Stimulated activated CD4-positive, alpha-beta T cell treated with anti-CD3 and anti-CD28 coated beads, TNF-alpha, amount 100 ng/mL, for 4 hours (primary cell): Measurements from ENCODE around the gene DHX29.
"Not testable (repeated sequence)": the region's sequence is repeated elsewhere in the genome, so short reads cannot be mapped to it uniquely, and the experiment has no call there.

Experiments
- DNase-seq, 3 experiments: peaks; one replicate each; pipeline ENCODE4 v3.0.0-alpha.2; 2020; ENCODE audit warnings: low read depth in 3 of 3

DHX29 gene, protein sequence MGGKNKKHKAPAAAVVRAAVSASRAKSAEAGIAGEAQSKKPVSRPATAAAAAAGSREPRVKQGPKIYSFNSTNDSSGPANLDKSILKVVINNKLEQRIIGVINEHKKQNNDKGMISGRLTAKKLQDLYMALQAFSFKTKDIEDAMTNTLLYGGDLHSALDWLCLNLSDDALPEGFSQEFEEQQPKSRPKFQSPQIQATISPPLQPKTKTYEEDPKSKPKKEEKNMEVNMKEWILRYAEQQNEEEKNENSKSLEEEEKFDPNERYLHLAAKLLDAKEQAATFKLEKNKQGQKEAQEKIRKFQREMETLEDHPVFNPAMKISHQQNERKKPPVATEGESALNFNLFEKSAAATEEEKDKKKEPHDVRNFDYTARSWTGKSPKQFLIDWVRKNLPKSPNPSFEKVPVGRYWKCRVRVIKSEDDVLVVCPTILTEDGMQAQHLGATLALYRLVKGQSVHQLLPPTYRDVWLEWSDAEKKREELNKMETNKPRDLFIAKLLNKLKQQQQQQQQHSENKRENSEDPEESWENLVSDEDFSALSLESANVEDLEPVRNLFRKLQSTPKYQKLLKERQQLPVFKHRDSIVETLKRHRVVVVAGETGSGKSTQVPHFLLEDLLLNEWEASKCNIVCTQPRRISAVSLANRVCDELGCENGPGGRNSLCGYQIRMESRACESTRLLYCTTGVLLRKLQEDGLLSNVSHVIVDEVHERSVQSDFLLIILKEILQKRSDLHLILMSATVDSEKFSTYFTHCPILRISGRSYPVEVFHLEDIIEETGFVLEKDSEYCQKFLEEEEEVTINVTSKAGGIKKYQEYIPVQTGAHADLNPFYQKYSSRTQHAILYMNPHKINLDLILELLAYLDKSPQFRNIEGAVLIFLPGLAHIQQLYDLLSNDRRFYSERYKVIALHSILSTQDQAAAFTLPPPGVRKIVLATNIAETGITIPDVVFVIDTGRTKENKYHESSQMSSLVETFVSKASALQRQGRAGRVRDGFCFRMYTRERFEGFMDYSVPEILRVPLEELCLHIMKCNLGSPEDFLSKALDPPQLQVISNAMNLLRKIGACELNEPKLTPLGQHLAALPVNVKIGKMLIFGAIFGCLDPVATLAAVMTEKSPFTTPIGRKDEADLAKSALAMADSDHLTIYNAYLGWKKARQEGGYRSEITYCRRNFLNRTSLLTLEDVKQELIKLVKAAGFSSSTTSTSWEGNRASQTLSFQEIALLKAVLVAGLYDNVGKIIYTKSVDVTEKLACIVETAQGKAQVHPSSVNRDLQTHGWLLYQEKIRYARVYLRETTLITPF (N-terminal part only)

DNA sequence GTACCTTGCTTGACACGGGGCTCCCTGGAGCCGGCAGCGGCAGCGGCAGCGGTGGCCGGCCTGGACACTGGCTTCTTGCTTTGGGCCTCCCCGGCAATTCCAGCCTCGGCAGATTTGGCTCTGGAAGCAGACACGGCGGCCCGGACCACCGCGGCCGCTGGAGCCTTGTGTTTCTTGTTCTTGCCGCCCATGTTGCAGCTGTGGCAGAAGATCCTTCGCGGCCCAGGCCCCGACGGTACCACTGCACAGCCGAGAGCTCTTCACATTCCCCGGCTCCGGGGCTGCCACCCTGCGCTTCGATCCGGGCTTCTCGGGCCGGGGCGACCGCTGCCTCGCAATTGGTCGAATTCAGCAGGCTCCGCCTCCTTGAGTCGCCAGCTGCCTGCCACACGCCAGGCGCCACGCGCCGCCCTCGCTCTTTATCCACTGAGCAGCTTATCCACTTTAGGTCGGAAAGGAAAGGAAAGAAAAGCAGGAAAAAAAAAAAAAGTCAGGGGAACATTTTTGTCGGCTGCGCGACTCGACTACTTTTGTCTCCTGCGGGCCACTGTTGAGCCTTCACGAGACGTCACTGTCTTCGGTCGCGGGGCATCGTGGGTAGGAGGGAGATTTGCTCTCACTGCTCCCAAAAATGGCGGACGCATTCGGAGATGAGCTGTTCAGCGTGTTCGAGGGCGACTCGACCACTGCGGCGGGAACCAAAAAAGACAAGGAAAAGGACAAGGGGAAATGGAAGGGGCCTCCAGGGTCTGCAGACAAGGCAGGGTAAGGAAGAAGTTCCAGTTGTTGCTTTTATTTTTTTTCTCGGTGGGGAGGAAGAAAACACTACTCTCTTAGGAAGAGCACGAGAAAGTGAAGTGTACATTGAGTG, at the start of gene DHX29, which contains the start of gene MTREX:
DHX29 (minus strand) TSS at position 312 of the 871 bp plus-strand sequence; CDS start at position 191, 121 bp downstream.
MTREX (plus strand) TSS at position 607 of the 871 bp plus-strand sequence; CDS start at position 632, 25 bp downstream.
- DNase-seq: peak; percentile 76 to 77 (median 76)

DNA sequence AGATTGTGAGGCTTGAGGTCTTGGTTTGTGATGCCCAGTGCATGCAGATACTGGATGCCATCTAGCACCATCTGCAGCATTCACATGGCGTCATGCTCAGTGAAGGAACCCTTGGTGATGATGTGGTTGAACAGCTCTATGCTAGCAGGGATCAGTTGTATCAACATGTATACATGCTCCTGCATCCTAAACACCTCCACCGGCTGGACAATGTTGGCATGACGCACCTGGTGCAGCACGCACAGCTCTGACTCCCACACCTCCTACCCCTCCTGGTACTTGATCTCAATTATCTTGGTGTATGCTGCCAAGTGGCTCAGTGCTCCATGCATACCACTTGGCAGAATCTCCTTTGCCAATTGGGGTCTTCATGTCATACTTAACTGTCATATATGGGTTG, 49.4 kb upstream of the DHX29 start:
- no peak for DNase-seq

DNA sequence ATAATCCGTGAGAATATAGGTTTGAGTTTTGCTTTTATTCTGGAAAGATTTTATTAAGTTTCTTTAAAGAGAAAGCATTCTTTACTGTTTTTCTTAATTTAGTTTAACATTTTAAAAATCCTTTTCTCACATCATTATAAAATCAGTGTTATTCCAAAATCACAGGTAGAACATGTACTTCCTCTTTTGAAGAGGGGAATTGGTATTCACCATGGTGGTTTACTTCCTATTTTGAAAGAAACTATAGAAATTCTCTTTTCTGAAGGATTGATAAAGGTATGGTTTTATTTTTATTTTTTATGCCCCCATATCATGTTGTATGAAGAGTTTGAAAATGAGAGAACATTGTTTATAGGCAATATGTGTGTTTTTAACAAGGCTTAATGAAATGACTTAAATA, 43.3 kb upstream of the DHX29 start:
- DNase-seq: no peak

DNA sequence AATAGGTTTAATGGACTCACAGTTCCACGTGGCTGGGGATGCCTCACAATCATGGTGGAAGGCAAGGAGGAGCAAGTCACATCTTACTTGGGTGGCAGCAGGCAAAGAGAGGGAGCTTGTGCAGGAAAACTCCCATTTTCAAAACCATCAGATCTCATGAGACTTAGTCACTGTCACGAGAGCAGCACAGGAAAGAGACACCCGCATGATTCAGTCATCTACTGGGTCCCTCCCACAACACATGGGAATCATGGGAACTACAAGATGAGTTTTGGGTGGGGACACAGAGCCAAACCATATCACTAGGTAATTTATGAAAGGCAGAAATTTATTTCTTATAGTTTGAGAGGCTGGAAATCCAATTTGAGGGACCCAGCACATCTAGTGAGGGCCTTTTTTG, 40.3 kb upstream of the DHX29 start:
- no peak for DNase-seq

DNA sequence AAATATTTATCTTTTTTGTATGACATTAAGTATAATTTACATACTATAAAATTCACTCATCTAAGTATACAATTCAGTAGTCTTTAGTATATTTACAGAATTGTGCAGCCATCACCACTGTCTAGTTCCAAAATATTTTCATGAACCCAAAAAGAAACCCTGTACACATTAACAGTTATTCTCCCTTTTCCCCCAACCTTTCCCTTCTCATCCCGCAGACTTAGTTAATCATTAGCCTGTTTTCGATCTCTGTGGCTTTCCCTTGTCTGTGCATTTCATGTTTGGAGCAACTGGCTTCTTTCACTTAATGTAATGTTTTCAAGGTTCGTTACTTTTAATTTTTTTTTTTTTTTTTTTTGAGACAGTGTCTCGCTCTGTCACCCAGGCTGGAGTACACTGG, 37.8 kb upstream of the DHX29 start:
- no peak for DNase-seq

DNA sequence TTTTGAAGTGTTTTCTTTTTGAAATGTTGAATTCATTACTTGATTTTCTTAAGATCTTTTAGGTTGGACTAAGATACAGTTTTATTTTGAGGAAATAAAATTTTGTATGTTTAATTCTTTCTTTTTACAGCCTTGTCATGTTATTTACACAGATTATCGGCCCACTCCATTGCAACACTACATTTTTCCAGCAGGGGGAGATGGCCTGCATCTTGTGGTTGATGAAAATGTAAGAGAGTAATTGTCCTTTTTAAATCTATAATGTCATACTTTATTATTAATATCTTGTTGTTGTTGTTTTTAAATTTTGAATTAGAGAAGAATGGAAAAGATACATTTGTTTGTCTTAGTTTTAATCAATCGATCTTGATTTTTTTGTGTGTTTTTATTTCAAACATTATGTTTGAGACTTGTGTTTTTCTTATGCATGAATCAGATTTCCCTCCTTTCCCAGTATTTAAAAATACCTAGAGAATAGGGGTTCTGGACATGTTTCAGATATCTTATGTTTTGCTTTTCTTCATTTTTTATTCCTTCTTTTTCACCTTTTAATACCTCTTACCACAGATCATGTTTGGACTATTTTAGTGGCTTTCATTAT, 37.0 kb upstream of the DHX29 start:
- DNase-seq: peak; percentile 20 to 37 (median 30)

DNA sequence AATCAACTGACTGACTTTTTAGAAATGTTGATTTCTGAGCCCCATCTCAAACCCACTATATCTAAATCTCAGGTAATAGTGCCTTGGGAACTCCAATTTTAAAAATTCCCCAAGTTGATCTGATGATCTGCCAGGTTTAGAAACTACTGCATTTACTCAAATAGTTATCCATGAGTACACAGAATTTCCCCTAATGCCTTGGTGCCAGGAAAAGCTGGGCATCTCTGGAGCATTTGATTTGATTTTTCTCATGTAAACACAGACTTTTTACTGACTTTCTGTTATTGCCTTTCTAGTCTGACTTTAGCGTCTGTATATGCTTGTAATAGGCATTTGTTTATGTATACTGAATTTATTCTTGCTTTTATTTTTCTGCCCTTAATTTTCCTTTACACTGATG, 36.1 kb upstream of the DHX29 start:
- no peak for DNase-seq

DNA sequence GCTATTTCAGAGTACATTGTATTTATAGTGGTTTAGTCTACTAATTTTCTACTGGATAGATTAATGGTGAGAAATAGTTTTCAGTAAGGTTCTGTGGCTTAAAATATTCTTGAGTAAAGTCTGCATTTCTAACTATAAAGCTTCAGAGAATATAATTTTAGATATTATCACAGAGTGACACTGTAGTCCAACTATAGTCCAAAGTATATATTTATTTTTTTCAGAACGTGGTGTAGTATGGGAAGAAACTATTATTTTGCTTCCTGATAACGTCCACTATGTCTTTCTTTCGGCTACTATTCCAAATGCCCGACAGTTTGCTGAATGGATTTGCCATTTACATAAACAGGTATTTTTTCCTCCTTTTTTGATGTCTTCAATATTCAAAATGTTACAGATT, 35.6 kb upstream of the DHX29 start:
- no peak for DNase-seq

DNA sequence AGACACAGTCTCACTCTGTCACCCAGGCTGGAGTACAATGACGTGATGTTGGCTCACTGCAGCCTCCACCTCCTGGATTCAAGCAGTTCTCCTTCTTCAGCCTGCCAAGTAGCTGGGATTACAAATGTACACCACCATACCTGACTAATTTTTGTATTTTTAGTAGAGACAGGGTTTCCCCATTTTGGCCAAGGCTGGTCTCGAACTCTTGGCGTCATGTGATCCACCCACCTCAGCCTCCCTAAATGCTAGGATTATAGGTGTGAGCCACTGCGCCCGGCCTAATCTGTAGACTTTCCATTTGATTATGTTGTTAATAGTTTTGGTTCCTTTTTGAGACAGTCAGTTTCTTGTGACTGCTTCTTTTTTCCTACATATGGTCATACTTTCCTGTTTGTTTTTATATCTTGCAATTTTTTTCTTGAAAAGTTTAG, 31.3 kb upstream of the DHX29 start:
- DNase-seq: peak in 1 of 3 experiments; percentile 9

DNA sequence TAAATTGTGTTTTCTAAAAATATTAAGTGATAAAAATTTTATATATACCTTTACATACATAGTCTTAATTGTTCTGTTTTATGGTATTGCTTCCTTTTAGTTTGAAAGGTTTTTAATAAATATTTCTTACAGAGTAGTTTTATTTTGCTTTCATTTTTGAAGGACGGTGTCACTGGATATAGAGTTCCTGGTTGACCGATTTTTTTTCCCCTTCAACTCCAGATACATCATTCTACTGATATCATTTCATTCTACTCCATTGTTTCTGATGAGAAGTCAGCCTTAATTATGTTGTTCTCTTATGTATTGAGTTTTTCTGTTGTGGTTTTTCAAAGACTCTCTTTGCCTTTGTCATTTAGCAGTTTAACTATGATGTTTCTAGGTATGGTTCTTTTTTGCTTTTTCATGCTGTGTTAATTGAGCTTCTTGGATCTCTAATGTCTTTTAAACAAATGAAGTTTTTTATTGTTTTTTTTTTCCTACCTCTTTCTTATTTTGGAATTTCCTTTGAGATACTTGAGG, 30.7 kb upstream of the DHX29 start:
- no peak for DNase-seq

DNA sequence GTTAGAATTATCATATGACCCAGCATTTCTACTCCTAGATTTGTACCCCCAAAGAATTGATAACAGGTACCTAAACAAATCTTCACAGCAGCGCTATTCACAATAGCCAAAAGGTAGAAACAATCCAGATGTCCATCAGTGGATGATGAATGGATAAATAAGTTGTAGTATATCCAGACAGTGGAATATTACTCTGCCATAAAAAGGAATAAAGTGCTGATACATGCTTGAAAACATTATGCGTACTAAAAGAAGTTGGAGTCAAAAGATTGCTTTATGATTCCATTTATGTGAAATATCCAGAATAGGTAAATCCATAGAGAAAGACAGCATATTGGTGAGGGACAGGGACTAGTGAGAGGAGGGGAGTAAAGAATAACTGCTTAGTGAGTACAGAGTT, 26.3 kb upstream of the DHX29 start:
- DNase-seq: no peak

DNA sequence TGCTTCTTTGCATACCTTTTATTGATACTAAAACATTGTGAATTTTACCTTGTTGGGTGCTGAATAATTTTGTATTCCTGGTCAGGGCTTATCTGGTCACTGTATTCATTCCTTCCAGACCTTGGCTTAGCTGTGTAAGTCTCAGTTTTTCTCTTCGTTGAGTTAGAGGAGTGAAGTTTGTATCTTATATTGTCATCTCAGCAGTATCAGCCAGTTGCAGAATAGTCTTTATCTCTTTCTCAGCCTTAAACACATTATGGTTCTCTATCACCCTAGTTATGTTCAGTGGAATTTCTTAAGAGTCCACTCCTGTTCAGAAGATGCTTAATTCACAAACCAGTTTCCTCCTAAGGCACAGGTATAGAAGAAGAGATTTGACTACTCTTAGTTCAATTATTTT, 25.5 kb upstream of the DHX29 start:
- no peak for DNase-seq

DNA sequence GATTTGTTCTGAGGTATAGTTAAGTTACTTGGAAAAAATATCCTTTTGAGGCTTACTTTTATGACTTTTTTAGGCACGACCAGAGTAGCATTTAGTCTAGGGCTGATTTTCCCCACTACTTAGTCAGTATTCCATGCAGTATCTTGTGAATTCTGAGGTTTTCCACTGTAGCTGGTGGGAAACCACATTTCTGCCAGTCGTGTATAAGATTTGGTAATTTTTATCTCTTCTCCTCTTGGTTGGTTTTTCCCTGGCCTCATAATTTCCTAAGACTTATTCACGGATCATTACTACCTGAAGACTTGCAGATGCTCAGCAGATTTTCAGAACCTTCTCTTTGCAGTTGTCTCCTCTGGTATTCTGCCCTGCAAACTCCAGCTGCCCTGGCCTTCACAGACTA, 23.8 kb upstream of the DHX29 start:
- no peak for DNase-seq

DNA sequence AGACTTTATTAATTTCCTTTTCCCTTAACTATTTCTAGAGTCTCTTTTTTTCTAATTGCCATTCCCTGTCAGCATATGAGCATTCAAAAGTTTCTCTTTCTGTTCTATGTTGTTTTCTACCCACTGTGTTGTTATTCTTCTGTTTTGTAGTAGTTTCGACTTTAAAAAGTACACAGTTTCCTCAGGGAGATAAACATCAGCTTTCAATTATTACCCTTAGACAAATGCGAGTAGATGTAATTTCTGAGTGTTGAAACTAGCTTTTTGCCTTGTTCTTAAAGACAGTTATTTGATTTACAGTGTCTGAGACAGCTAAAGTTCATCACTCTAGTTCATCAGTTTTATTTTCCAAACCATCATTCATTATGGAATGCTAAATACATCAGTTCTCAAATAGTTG, 19.8 kb upstream of the DHX29 start:
- no peak for DNase-seq

DNA sequence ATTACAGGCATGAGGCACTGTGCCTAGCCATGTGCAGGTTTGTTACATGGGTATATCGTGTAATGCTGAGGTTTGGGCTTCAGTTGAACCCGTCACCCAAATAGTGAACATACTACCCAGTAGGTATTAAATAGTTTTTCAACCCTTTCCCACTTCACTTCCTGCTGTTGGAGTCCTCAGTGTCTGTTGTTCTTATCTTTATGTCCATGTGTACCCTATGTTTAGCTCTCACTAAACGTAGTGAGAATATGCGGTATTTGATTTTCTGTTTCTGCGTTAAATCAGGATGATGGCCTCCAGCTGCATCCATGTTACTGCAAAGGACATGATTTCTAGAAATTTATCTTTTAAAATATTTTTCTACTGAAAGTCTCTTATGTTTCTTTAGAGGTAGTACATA, 18.1 kb upstream of the DHX29 start:
- DNase-seq: no peak

DNA sequence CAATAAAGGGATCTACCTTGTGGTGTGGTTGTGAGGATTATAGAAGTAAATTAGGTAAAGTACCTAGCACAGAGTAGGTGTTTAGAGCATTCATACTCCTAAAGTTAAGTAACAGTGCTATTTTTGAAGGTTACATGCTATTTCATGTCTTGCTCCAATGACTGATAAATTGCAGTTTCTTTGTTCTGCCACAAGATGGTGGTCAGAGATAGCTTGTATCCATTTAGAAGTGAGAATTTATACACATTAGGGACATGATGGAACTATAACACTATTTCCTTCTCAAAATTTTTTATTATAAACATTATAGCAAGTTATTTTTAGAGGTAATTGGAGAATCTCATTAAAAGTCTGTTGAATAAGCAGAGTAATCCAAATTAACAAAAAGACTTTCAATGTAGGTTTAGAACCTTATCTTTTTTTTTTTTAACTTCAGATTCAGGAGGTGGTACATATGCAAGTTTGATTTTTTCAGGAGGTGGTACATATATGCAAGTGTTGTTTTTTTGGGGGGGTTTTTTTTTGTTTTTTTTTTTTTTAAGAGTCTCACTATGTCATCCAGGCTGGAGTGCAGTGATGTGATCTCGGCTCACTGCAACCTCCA, 17.4 kb upstream of the DHX29 start:
- no peak for DNase-seq

DNA sequence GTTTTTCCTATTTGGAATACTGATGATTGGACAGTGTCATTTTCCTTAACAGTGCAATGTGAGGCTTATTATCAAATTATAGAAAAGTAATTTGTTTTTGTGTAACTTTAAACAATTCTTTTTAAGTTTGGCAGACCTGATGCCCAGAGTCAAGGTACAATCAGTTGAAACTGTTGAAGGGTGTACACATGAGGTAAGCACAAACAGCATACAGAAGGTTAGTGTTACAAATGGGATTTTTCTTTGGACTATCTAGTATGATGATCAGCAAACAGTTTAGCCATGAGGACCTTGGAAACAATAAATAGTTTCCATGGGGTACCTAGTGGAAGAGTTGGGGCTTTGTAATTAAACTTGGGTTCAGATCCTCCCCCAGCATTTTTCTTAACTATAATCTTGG, 16.5 kb upstream of the DHX29 start:
- no peak for DNase-seq

DNA sequence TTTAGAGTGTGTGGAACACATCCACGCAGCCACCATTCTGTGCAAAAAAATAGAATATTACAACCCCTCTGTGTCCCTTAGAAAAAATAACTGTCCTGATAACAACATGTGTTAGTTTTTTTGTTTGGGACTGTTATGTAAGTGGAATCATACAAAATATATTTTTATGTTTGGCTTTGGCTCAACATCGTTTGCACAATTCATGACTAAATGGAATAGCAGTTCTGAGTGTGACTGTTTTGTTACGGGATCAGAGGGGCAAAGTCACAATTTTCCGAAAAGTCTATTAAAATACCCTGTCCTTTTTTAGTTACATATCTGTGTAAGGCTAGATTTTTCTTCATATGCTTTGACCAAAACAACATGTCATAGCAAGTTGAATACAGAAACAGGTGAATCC, 13.1 kb upstream of the DHX29 start:
- DNase-seq: no peak

DNA sequence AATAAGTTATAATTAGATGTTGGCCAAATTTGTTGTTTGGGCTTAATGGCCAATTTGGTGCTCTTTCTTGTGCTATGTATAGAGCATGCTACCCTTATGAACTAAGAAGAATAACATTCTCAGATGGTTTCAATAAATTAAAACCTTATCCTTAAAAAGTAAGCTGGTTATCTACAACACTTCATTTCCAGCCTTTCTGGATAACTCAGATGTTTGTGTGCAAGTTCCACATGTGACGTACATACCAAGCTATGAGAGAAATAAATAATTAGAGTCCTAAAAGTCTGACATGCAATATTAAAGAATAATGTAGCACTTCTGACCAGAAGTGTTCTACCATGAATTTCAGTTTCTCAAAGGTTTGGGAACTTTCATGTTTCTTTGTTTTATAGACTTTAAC, 12.0 kb upstream of the DHX29 start:
- no peak for DNase-seq

DNA sequence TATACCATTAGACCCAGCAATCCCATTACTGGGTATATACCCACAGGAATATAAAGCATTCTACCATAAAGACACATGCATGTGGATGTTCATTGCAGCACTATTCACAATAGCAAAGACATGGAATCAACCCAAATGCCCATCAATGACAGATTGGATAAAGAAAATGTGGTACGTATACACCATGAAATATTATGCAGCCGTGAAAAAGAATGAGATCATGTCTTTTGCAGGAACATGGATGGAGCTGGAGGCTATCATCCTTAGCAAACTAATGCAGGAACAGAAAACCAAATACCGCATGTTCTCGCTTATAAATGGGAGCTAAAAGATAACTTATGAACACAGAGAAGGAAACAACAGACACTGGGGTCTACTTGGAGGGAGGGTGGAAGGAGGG, 10.7 kb upstream of the DHX29 start:
- DNase-seq: not testable (repeated sequence)
